ENCODE data around the gene DNAJC6.

DNAJC6 gene

GRCh38 chr1:65414538-65414937, 105.2 kb downstream of the DNAJC6 start:
- TF ChIP-seq CTCF (IDR thresholded peaks at IDR 0.05; ENCODE audit: low read depth, low read length), result no peak
- DNase-seq (ENCODE audit: extremely low read depth, low read depth), result no peak

- TF ChIP-seq CTCF (IDR thresholded peaks at IDR 0.05; ENCODE audit: low read depth, low read length), result no peak
- no peak for DNase-seq (ENCODE audit: extremely low read depth, low read depth)
These were observed 107.4 kb downstream of the DNAJC6 start for GRCh38 chr1:65416767-65417166.

GRCh38 chr1:65417729-65418128, 108.4 kb downstream of the DNAJC6 start:
- no peak for TF ChIP-seq CTCF (IDR thresholded peaks at IDR 0.05; ENCODE audit: low read depth, low read length)

GRCh38 chr1:65418522-65419185, 109.3 kb downstream of the DNAJC6 start:
- DNase-seq (ENCODE audit: extremely low read depth, low read depth), result no peak
- no peak for TF ChIP-seq CTCF (IDR thresholded peaks at IDR 0.05; ENCODE audit: low read depth, low read length)

More at GRCh38 chr1:65417729-65418128, 108.4 kb downstream of the DNAJC6 start:
- no peak for DNase-seq (ENCODE audit: extremely low read depth, low read depth)

GRCh38 chr1:65419681-65420589, 110.6 kb downstream of the DNAJC6 start:
- DNase-seq (ENCODE audit: extremely low read depth, low read depth), result peak; percentile 97
- no peak for TF ChIP-seq CTCF (IDR thresholded peaks at IDR 0.05; ENCODE audit: low read depth, low read length)

- DNase-seq (ENCODE audit: extremely low read depth, low read depth), result no peak
- no peak for TF ChIP-seq CTCF (IDR thresholded peaks at IDR 0.05; ENCODE audit: low read depth, low read length)
These were observed 111.4 kb downstream of the DNAJC6 start, which contains the start of the genes LEPR and LEPROT for GRCh38 chr1:65420590-65421350. LEPR (plus strand) TSS chr1:65420668; CDS start chr1:65565566, 144,898 bp downstream. LEPROT (plus strand) TSS chr1:65420668; CDS start chr1:65420725, 57 bp downstream.

Measured in AG09319 (cell line).